ENCODE results near the gene KIF5A. TPM values are rescaled to one million over a fixed set of nuclear protein-coding genes. Genes with fewer than 3 reads are reported as not detected.

Gene KIF5A
- polyA plus RNA-seq, 1 of the 3 experiments (the other 2 are of a cell fraction): 6.2 TPM

DNA sequence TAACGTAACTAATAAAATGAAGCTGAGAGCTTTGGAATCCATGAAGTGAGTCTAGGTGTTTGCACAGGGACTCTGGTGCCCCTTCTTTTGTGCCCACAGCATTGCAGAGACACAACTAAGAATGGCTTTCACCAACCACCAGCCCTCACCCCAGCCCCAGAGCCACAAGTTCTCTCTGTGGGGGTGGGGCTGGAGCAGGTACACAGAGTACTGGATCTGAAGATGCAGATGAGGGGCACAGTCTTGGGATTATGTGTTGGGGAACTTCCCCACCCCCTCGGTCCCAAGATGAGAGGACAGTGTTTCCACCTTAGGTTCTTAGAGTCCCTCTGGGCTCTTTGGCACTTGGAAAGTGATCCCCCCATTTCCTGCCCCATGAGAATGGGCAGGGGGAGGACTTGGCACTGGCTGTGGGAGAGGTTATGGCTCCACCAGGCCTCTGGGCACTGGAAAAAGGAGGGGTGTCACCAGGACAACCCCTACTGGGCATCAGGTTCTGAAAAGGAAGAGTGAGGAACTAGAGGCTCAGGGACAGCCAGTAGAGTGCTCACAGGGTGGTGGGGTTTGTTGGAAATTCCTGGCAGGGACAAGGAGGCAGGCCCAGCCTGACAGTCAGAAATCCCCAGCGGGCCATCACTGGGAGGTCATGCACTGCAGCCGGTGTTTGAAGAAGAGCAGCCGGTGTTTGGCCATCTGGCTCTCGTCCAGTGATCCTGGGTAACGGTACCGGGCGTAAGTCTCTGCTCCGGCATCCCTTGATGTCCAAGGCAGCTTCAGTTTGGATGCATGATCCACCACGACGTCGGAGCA lies 76.5 kb downstream of the KIF5A start:
- ChIA-PET POLR2A (interaction anchor here (0.7 kb wide), 1 partner anchor 14 kb away, joined by 3 read pairs; no protein-coding TSS in a partner anchor), CTCF (interaction anchor here (1.3 to 11.0 kb wide), 2 partner anchors 44 to 109 kb away, joined by 4 to 298 read pairs; no protein-coding TSS in a partner anchor)
- Histone ChIP-seq H3F3A (replicated peaks; ENCODE audit: insufficient read depth) (no peaks in the 10 kb centered on the region), H2AFZ (ENCODE audit: low read depth) (no peak overlapping the region), H3K9me2 (no peaks in the 10 kb centered on the region), H3K4me3 (ENCODE audit: low read depth in 2 of 2, low read length in 1 of 2) (no peak overlapping the region), H3K27ac (ENCODE audit: low read depth in 2 of 2, low read length in 1 of 2) (no peak overlapping the region), H3K9ac (no peak overlapping the region), H4K20me1 (ENCODE audit: insufficient read depth) (no peaks in the 10 kb centered on the region), H3K4me1 (ENCODE audit: control insufficient read depth in 1 of 2, insufficient read depth in 2 of 2, low read depth in 1 of 2, low read length in 1 of 2) (peaks cover 0 to 7% of the 10 kb centered on the region in 2 experiments; a peak in 1 of 4 replicates), H3K9me3 (no peaks in the 10 kb centered on the region), H3K4me2 (no peak overlapping the region), H3K36me3 (replicated peaks in 1 of 2; ENCODE audit: control insufficient read depth in 1 of 2, insufficient read depth in 2 of 2, low read length in 1 of 2) (peaks cover 0 to 2% of the 10 kb centered on the region in 2 experiments), H3K27me3 (ENCODE audit: insufficient read depth) (no peaks in the 10 kb centered on the region), H3K79me2 (ENCODE audit: insufficient read depth) (no peaks in the 10 kb centered on the region)
- no peak for TF ChIP-seq RCOR1 (IDR thresholded peaks at IDR 0.05; ENCODE audit: low read length)
- TF ChIP-seq, protein P1, sequence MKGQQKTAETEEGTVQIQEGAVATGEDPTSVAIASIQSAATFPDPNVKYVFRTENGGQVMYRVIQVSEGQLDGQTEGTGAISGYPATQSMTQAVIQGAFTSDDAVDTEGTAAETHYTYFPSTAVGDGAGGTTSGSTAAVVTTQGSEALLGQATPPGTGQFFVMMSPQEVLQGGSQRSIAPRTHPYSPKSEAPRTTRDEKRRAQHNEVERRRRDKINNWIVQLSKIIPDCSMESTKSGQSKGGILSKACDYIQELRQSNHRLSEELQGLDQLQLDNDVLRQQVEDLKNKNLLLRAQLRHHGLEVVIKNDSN (IDR thresholded peaks at IDR 0.05; ENCODE audit: borderline replicate concordance, low read depth): no peak
- TF ChIP-seq, protein P2, sequence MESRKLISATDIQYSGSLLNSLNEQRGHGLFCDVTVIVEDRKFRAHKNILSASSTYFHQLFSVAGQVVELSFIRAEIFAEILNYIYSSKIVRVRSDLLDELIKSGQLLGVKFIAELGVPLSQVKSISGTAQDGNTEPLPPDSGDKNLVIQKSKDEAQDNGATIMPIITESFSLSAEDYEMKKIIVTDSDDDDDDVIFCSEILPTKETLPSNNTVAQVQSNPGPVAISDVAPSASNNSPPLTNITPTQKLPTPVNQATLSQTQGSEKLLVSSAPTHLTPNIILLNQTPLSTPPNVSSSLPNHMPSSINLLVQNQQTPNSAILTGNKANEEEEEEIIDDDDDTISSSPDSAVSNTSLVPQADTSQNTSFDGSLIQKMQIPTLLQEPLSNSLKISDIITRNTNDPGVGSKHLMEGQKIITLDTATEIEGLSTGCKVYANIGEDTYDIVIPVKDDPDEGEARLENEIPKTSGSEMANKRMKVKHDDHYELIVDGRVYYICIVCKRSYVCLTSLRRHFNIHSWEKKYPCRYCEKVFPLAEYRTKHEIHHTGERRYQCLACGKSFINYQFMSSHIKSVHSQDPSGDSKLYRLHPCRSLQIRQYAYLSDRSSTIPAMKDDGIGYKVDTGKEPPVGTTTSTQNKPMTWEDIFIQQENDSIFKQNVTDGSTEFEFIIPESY (IDR thresholded peaks at IDR 0.05; ENCODE audit: borderline replicate concordance, low read depth): no peak
- WGBS (ENCODE audit: low lambda C conversion rate): 84% methylated on average over 4 of the region's 13 CpGs
- DNase-seq: no peak

DNA sequence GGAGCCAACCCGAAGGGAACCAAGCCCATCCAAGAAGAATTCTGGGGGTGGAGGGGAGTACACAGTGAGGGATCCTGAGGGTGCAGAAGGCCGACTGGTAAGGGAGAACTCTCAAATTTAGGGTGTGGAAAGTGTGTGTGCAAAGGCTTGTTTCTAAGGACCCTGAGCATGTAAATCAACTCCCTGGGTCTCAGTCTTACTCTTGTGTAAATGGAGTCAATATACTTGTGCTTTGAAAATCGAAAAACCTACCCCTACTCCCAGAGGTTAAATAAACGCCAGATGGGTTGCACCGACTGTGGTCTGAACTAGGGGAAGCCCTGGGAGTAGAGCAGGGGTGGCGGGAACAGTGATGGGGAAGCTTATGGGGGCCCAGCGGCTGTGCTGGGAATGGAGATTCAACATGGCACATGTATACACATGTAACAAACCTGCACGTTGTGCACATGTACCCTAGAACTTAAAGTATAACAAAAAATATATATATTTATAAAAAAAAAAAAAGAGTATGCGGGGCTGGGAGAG lies 77.1 kb downstream of the KIF5A start:
- peaks cover 0 to 2% of the 10 kb centered on the region in 2 experiments for H3K36me3 ChIP-seq (replicated peaks in 1 of 2; ENCODE audit: control insufficient read depth in 1 of 2, insufficient read depth in 2 of 2, low read length in 1 of 2)
- CTCF ChIA-PET: interaction anchor here (0.8 to 11.0 kb wide), 3 partner anchors 10 to 44 kb away, joined by 3 to 298 read pairs (median 3); no protein-coding TSS in a partner anchor
- POLR2A ChIA-PET: interaction anchor here (0.7 kb wide), 1 partner anchor 15 kb away, joined by 3 read pairs; no protein-coding TSS in a partner anchor
- H3K4me2 ChIP-seq: no peak overlapping the region
- no peaks in the 10 kb centered on the region for H3K27me3 ChIP-seq (ENCODE audit: insufficient read depth)
- H3F3A ChIP-seq (replicated peaks; ENCODE audit: insufficient read depth): no peaks in the 10 kb centered on the region
- no peak overlapping the region for H2AFZ ChIP-seq (ENCODE audit: low read depth)
- H3K9me3 ChIP-seq: no peaks in the 10 kb centered on the region
- H3K79me2 ChIP-seq (ENCODE audit: insufficient read depth): no peaks in the 10 kb centered on the region
- 83% methylated on average over 9 of the region's 9 CpGs for WGBS (ENCODE audit: low lambda C conversion rate)
- H3K9ac ChIP-seq: no peak overlapping the region
- H3K4me1 ChIP-seq (ENCODE audit: control insufficient read depth in 1 of 2, insufficient read depth in 2 of 2, low read depth in 1 of 2, low read length in 1 of 2): peaks cover 0 to under 1% of the 10 kb centered on the region in 2 experiments; a peak in 1 of 4 replicates
- no peak for DNase-seq
- no peak overlapping the region for H3K27ac ChIP-seq (ENCODE audit: low read depth in 2 of 2, low read length in 1 of 2)
- no peak overlapping the region for H3K4me3 ChIP-seq (ENCODE audit: low read depth in 2 of 2, low read length in 1 of 2)
- H3K9me2 ChIP-seq: no peaks in the 10 kb centered on the region
- H4K20me1 ChIP-seq (ENCODE audit: insufficient read depth): no peaks in the 10 kb centered on the region
- no peak for TF ChIP-seq GATA2 (CRISPR knock-in tag; IDR thresholded peaks at IDR 0.05)
- TF ChIP-seq RAD21 (IDR thresholded peaks at IDR 0.05; ENCODE audit: low read length): no peak
- TF ChIP-seq, protein P2 (IDR thresholded peaks at IDR 0.05; ENCODE audit: borderline replicate concordance, low read depth): no peak
- TF ChIP-seq, protein P3, sequence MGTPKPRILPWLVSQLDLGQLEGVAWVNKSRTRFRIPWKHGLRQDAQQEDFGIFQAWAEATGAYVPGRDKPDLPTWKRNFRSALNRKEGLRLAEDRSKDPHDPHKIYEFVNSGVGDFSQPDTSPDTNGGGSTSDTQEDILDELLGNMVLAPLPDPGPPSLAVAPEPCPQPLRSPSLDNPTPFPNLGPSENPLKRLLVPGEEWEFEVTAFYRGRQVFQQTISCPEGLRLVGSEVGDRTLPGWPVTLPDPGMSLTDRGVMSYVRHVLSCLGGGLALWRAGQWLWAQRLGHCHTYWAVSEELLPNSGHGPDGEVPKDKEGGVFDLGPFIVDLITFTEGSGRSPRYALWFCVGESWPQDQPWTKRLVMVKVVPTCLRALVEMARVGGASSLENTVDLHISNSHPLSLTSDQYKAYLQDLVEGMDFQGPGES (IDR thresholded peaks at IDR 0.05; ENCODE audit: low read depth, low read length): no peak
- no peak for TF ChIP-seq MXI1 (IDR thresholded peaks at IDR 0.05; ENCODE audit: low read depth, low read length)
- TF ChIP-seq, protein P4, sequence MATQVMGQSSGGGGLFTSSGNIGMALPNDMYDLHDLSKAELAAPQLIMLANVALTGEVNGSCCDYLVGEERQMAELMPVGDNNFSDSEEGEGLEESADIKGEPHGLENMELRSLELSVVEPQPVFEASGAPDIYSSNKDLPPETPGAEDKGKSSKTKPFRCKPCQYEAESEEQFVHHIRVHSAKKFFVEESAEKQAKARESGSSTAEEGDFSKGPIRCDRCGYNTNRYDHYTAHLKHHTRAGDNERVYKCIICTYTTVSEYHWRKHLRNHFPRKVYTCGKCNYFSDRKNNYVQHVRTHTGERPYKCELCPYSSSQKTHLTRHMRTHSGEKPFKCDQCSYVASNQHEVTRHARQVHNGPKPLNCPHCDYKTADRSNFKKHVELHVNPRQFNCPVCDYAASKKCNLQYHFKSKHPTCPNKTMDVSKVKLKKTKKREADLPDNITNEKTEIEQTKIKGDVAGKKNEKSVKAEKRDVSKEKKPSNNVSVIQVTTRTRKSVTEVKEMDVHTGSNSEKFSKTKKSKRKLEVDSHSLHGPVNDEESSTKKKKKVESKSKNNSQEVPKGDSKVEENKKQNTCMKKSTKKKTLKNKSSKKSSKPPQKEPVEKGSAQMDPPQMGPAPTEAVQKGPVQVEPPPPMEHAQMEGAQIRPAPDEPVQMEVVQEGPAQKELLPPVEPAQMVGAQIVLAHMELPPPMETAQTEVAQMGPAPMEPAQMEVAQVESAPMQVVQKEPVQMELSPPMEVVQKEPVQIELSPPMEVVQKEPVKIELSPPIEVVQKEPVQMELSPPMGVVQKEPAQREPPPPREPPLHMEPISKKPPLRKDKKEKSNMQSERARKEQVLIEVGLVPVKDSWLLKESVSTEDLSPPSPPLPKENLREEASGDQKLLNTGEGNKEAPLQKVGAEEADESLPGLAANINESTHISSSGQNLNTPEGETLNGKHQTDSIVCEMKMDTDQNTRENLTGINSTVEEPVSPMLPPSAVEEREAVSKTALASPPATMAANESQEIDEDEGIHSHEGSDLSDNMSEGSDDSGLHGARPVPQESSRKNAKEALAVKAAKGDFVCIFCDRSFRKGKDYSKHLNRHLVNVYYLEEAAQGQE (IDR thresholded peaks at IDR 0.05; ENCODE audit: low read depth, low read length): no peak
- TF ChIP-seq TCF12 (IDR thresholded peaks at IDR 0.05): no peak
- TF ChIP-seq, protein P5, sequence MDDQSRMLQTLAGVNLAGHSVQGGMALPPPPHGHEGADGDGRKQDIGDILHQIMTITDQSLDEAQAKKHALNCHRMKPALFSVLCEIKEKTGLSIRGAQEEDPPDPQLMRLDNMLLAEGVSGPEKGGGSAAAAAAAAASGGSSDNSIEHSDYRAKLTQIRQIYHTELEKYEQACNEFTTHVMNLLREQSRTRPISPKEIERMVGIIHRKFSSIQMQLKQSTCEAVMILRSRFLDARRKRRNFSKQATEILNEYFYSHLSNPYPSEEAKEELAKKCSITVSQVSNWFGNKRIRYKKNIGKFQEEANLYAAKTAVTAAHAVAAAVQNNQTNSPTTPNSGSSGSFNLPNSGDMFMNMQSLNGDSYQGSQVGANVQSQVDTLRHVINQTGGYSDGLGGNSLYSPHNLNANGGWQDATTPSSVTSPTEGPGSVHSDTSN (IDR thresholded peaks at IDR 0.05): no peak
- no peak for TF ChIP-seq NFIC (IDR thresholded peaks at IDR 0.05; ENCODE audit: borderline replicate concordance)
- no peak for TF ChIP-seq SIN3A (IDR thresholded peaks at IDR 0.05; ENCODE audit: borderline replicate concordance, low read depth, low read length)
- TF ChIP-seq FOXJ3 (CRISPR knock-in tag; IDR thresholded peaks at IDR 0.05): no peak
